Measurements from ENCODE around the gene MT1B.

MT1B gene

DNA sequence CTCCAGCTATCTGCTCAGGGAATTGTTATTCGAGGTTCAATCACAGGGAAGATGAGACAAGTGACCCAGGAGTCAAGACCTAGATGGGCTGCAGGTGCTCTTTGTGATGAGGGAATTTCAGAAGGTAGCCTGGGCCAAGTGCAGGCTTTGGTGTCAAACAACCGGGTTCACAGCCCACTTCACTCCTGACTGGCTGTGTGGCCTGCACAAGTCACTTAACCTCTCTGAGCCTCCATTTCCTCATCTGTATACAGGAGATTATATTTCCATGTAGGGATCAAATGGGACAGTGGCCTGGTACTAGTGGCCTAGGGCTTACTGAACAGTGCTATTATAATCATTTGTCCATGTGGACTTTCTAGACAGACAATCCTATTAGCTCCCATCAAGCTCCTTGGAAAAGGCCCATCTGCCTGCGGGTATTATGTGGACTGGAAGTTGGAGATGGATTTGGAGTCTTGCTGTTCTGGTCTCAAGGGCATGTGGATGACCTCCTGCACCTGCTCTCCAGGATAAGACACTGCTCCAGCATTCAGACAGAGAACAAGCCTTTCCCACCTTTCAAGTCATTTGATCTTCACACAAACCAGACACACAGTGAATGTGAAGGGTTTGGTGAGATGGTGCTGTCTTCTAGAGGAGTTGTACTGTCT, 27.5 kb downstream of the MT1B start:
- H3K27ac ChIP-seq (ENCODE audit: low read length), result no peak overlapping the region
- no peaks in the 10 kb centered on the region for H3K9me3 ChIP-seq (ENCODE audit: control insufficient read depth, insufficient read depth, low read length)
- peaks cover 2% of the 10 kb centered on the region; the same call in 1 of the 2 replicates for H3K27me3 ChIP-seq (ENCODE audit: control insufficient read depth, insufficient read depth, low read length)
- H3K4me3 ChIP-seq (ENCODE audit: low read length), result no peak overlapping the region
- H3K36me3 ChIP-seq (ENCODE audit: control insufficient read depth, insufficient read depth, low read length), result no peaks in the 10 kb centered on the region
- H3K4me1 ChIP-seq (ENCODE audit: control insufficient read depth, insufficient read depth, low read length), result peaks cover 6% of the 10 kb centered on the region; the same call in 1 of the 2 replicates
- no peak for DNase-seq (ENCODE audit: low read depth, low spot score)
- WGBS (ENCODE audit: insufficient coverage, insufficient read length), result no CpG with 5 or more reads among the region's 3 CpGs

DNA sequence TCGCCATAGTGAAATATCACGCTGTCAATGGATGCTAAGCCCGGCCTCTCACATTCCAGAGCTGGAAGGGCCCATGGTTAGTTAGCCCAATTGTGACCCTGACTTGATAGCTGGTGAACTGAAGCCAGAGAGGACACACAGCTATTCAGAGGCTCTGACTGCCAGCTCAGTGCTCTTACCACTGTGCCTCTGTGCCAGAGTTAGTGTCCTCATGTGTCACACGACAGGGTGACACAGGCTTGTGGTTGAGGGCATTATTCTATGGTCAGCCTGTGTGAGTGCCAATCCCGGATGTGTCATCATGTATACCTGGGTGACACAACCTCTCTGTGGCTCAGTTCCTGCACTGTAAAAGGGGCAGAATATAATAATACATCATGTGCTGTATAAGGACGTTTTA, 28.1 kb downstream of the MT1B start:
- no peak for DNase-seq (ENCODE audit: low read depth, low spot score)
- no peak overlapping the region for H3K27ac ChIP-seq (ENCODE audit: low read length)
- whole genome bisulfite sequencing (ENCODE audit: insufficient coverage, insufficient read length), result no CpG with 5 or more reads among the region's 6 CpGs
- peaks cover 6% of the 10 kb centered on the region; the same call in 1 of the 2 replicates for H3K4me1 ChIP-seq (ENCODE audit: control insufficient read depth, insufficient read depth, low read length)
- no peak overlapping the region for H3K4me3 ChIP-seq (ENCODE audit: low read length)
- H3K27me3 ChIP-seq (ENCODE audit: control insufficient read depth, insufficient read depth, low read length), result peaks cover 2% of the 10 kb centered on the region; the same call in 1 of the 2 replicates
- no peaks in the 10 kb centered on the region for H3K36me3 ChIP-seq (ENCODE audit: control insufficient read depth, insufficient read depth, low read length)
- H3K9me3 ChIP-seq (ENCODE audit: control insufficient read depth, insufficient read depth, low read length), result no peaks in the 10 kb centered on the region

DNA sequence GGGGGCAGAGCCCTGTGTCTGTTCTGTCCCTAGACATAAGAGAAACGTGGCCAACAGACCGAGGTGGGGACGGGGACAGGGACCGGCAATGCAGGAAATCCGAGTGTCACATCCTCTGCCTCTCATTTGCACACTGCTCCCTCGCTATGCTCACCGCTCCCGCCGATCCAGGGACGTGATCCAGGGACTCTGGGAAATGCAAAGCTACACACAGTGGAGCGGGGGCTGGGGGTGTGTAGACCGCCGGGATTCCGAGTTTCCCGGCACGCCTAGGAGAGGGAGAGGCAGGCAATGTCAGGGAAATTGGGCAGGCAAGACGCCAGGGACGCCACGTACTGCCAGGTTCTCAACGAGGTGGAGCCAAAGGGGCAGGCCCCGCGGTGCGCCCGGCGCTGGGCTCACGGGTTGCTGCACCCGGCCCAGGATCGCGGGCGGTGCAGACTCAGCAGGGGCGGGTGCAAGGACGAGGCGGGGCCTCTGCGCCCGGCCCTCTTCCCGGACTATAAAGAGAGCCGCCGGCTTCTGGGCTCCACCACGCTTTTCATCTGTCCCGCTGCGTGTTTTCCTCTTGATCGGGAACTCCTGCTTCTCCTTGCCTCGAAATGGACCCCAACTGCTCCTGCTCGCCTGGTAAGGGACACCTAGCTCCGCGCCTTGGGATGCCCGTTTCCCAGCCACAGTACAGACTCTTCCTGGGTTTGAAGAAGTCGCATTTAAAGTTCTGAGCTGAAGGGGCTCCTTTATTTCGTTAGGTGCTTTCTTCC, 30.4 kb downstream of the MT1B start, which contains the start of gene MT1X:
TSS of gene MT1X (plus strand) at position 532 of the 764 bp plus-strand sequence. CDS start at position 603, 71 bp downstream.
- Histone ChIP-seq H3K27me3 (ENCODE audit: control insufficient read depth, insufficient read depth, low read length) (peaks cover 2% of the 10 kb centered on the region; the same call in 1 of the 2 replicates), H3K4me1 (ENCODE audit: control insufficient read depth, insufficient read depth, low read length) (peaks cover 4% of the 10 kb centered on the region; the same call in 1 of the 2 replicates), H3K27ac (ENCODE audit: low read length) (no peak within 1 kb of the TSS), H3K9me3 (ENCODE audit: control insufficient read depth, insufficient read depth, low read length) (no peaks in the 10 kb centered on the region), H3K36me3 (ENCODE audit: control insufficient read depth, insufficient read depth, low read length) (no peaks in the 10 kb centered on the region), H3K4me3 (ENCODE audit: low read length) (peak within 1 kb of the TSS; percentile 58; the same call in 1 of the 2 replicates)
- WGBS (ENCODE audit: insufficient coverage, insufficient read length), result no CpG with 5 or more reads among the region's 49 CpGs
- no peak for DNase-seq (ENCODE audit: low read depth, low spot score)

DNA sequence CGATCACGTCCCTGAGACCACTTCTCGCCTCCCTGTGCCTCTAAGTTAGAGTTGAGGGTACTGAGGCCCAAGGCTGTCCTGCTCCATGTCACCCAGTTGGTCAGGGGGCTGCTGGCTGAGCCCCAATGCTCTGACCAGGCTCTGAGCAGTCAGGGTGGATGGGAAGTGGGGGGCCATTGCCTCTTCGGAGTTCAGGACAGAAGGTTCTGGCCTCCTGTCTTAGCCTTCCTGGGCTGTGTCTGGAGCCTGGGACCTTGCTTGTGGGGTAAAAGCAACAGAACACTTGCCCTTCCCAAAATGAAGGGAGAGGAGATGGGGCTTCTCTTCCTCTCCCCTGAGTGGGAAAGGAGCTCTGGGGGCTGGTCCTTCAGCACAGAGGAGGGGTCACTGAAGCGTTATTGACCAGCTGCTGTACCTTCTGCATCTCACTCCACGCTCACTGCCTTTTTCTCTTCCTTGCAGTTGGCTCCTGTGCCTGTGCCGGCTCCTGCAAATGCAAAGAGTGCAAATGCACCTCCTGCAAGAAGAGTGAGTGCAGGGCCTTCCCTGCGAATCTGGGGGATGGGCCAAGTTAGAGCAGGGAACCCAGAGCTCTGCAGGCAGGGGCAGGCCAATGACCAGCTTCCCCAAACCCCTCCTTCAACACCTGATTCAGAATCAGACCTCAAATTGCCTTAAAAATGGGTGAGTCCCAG, 31.2 kb downstream of the MT1B start:
- no peak for DNase-seq (ENCODE audit: low read depth, low spot score)
- no CpG with 5 or more reads among the region's 8 CpGs for WGBS (ENCODE audit: insufficient coverage, insufficient read length)
- H3K27ac ChIP-seq (ENCODE audit: low read length), result no peak overlapping the region

GRCh38 chr16:56683424-56684172, 31.9 kb downstream of the MT1B start:
- Histone ChIP-seq H3K4me1 (ENCODE audit: control insufficient read depth, insufficient read depth, low read length) (peaks cover 4% of the 10 kb centered on the region; the same call in 1 of the 2 replicates), H3K27me3 (ENCODE audit: control insufficient read depth, insufficient read depth, low read length) (peaks cover 2% of the 10 kb centered on the region; the same call in 1 of the 2 replicates), H3K27ac (ENCODE audit: low read length) (no peak overlapping the region), H3K9me3 (ENCODE audit: control insufficient read depth, insufficient read depth, low read length) (no peaks in the 10 kb centered on the region), H3K36me3 (ENCODE audit: control insufficient read depth, insufficient read depth, low read length) (no peaks in the 10 kb centered on the region), H3K4me3 (ENCODE audit: low read length) (peak overlapping the region; percentile 58; the same call in 1 of the 2 replicates)
- no CpG with 5 or more reads among the region's 5 CpGs for WGBS (ENCODE audit: insufficient coverage, insufficient read length)
- no peak for DNase-seq (ENCODE audit: low read depth, low spot score)

More for the DNA sequence above, 31.2 kb downstream of the MT1B start:
- peaks cover 4% of the 10 kb centered on the region; the same call in 1 of the 2 replicates for H3K4me1 ChIP-seq (ENCODE audit: control insufficient read depth, insufficient read depth, low read length)
- no peaks in the 10 kb centered on the region for H3K36me3 ChIP-seq (ENCODE audit: control insufficient read depth, insufficient read depth, low read length)
- peaks cover 2% of the 10 kb centered on the region; the same call in 1 of the 2 replicates for H3K27me3 ChIP-seq (ENCODE audit: control insufficient read depth, insufficient read depth, low read length)
- H3K4me3 ChIP-seq (ENCODE audit: low read length), result peak overlapping the region; percentile 58; the same call in 1 of the 2 replicates
- no peaks in the 10 kb centered on the region for H3K9me3 ChIP-seq (ENCODE audit: control insufficient read depth, insufficient read depth, low read length)

DNA sequence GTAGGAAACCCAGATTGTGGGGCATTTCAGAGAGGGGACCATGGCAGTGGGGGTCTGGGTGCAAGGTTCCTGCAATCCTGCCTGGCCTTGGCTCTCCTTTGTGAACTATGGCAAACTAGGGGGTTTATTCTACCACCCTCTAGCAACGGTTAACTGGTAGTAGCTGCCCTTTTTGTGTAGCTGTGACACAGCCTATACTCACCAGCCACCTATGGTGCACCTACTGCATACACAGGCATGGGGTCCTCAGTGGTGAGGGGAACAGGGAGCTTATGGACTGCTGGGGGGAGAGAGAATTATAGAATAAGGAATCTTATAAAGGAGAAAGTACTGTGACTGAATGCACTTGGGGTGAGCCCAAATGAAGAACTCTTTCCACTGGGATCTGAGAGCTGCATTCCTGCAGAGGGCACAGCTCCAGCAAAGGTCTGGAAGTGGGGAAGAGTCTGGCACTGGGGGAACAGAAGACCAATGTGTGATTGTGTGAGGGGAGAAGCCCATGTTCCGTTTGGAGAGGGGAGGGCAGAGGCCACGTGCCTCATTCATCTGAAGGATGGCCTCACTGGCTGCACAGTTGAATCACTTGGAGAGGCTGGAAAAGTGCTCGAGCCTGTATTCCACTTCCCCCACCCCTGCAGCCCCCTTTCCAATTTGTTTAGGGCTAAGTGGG, 32.7 kb downstream of the MT1B start:
- Histone ChIP-seq H3K27ac (ENCODE audit: low read length) (no peak overlapping the region), H3K36me3 (ENCODE audit: control insufficient read depth, insufficient read depth, low read length) (no peaks in the 10 kb centered on the region), H3K27me3 (ENCODE audit: control insufficient read depth, insufficient read depth, low read length) (peaks cover 2% of the 10 kb centered on the region; the same call in 1 of the 2 replicates), H3K4me1 (ENCODE audit: control insufficient read depth, insufficient read depth, low read length) (peaks cover 4% of the 10 kb centered on the region; the same call in 1 of the 2 replicates), H3K4me3 (ENCODE audit: low read length) (no peak overlapping the region), H3K9me3 (ENCODE audit: control insufficient read depth, insufficient read depth, low read length) (no peaks in the 10 kb centered on the region)
- WGBS (ENCODE audit: insufficient coverage, insufficient read length), result no CpG with 5 or more reads among the region's 4 CpGs
- no peak for DNase-seq (ENCODE audit: low read depth, low spot score)

DNA sequence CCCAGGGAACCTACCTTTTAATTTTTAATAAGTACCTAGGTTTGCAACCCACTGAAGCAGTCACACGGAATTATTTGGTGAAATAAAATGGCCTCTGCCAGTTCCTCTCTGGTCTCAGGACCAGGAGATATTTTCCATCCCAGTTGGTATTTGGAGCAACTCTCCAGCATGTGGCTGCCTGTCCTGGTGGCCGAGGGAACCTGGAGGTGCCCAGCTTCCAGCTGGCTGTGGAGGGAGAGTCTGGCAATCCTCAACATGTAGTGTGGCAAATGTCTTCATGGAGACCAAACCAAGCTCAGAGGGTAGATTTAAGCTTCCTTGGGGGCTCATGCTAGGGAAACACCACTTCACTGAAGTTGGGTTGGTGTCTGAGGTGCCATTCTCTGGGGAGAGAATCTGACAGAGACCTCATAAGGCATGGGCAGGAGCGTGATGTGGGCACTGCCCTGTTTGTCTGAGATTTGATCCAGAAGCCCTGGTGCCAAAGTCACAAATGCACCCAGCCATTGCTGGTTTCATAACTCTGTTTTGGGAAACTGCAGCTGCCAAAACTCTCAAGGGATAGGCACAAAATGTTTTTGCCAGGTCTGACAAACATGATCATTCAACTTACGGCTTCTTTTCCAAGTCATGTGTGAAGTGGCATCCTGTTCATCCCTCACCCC, 33.4 kb downstream of the MT1B start:
- Histone ChIP-seq H3K4me3 (ENCODE audit: low read length) (no peak overlapping the region), H3K27ac (ENCODE audit: low read length) (no peak overlapping the region), H3K9me3 (ENCODE audit: control insufficient read depth, insufficient read depth, low read length) (no peaks in the 10 kb centered on the region), H3K36me3 (ENCODE audit: control insufficient read depth, insufficient read depth, low read length) (no peaks in the 10 kb centered on the region), H3K27me3 (ENCODE audit: control insufficient read depth, insufficient read depth, low read length) (peaks cover 2% of the 10 kb centered on the region; the same call in 1 of the 2 replicates), H3K4me1 (ENCODE audit: control insufficient read depth, insufficient read depth, low read length) (peaks cover 4% of the 10 kb centered on the region; the same call in 1 of the 2 replicates)
- WGBS (ENCODE audit: insufficient coverage, insufficient read length), result no CpG with 5 or more reads among the region's 4 CpGs
- DNase-seq (ENCODE audit: low read depth, low spot score), result no peak

- Histone ChIP-seq H3K4me3 (ENCODE audit: low read length) (no peak overlapping the region), H3K27me3 (ENCODE audit: control insufficient read depth, insufficient read depth, low read length) (peaks cover 2% of the 10 kb centered on the region; the same call in 1 of the 2 replicates), H3K4me1 (ENCODE audit: control insufficient read depth, insufficient read depth, low read length) (peaks cover 4% of the 10 kb centered on the region; the same call in 1 of the 2 replicates), H3K27ac (ENCODE audit: low read length) (no peak overlapping the region), H3K36me3 (ENCODE audit: control insufficient read depth, insufficient read depth, low read length) (no peaks in the 10 kb centered on the region), H3K9me3 (ENCODE audit: control insufficient read depth, insufficient read depth, low read length) (no peaks in the 10 kb centered on the region)
- no peak for DNase-seq (ENCODE audit: low read depth, low spot score)
- no CpG with 5 or more reads among the region's 7 CpGs for WGBS (ENCODE audit: insufficient coverage, insufficient read length)
Observed at GRCh38 chr16:56686758-56687157, 35.1 kb downstream of the MT1B start.

DNA sequence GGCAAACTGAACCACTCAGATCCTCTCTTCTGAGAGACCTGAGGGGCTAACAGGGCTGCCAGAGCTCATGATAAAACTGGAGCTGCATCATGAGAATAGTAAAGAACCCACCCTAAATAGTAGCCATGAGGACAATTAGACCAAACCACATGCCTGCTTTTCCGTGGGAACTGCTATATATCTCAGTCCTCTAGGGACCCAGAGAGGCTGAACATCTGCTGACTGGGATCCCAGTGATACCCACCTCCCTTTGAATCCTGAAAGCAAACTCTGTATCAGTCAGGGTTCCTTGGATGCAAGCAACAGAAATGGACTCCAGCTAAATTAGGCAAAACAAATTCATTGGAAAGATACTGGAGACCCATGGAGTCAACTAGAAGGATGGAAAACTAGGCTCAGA, 37.1 kb downstream of the MT1B start:
- H3K4me3 ChIP-seq (ENCODE audit: low read length), result no peak overlapping the region
- DNase-seq (ENCODE audit: low read depth, low spot score), result no peak
- H3K9me3 ChIP-seq (ENCODE audit: control insufficient read depth, insufficient read depth, low read length), result no peaks in the 10 kb centered on the region
- no CpG with 5 or more reads among the region's 1 CpG for WGBS (ENCODE audit: insufficient coverage, insufficient read length)
- H3K4me1 ChIP-seq (ENCODE audit: control insufficient read depth, insufficient read depth, low read length), result no peaks in the 10 kb centered on the region
- no peaks in the 10 kb centered on the region for H3K27me3 ChIP-seq (ENCODE audit: control insufficient read depth, insufficient read depth, low read length)
- no peak overlapping the region for H3K27ac ChIP-seq (ENCODE audit: low read length)
- H3K36me3 ChIP-seq (ENCODE audit: control insufficient read depth, insufficient read depth, low read length), result no peaks in the 10 kb centered on the region
